ENCODE data around the gene BCAN.

Gene BCAN

GRCh38 chr1:156663178-156663577 is 21.3 kb downstream of the BCAN start:
- no peak for DNase-seq

DNA sequence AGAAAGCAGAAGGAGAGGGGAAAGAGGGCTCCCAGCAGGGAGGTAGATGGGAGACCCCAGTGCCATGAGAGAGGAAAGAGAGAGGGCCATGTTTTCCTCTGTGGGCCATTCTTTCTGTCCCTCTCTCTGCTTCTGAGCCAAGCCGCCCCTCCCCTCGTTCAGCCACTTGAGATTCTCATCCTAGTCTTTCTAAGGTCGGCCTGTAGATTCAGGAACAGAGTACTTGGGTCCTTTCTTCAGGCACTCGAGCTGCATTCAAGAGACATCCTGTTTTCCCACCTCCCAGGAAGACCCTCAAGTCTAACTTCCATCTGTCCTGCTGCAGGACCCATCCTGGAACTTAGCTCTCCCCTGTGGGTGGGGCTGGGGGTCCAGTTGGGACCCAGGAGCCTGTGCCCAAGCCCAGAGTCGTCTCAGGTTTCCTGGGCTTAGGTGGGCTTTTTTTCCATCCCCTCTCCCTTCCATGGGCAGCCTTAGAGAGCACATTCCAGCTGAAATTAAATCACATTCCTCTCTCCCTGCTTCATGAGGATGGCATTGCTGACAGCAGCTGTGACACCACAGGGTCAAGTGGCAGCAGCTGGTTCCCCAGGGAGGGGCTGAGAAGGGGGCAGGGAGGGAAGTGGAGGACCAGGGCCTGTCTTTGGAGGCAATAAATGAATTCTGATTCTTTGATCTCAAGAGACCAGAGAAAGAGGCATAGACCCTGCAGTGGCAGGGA is 22.3 kb downstream of the BCAN start:
- no peak for DNase-seq

- no peak for DNase-seq
Measured at GRCh38 chr1:156664767-156665411, 23.0 kb downstream of the BCAN start.

- no peak for DNase-seq
Measured at GRCh38 chr1:156665539-156665938, 23.6 kb downstream of the BCAN start.

GRCh38 chr1:156666862-156667609 is 25.1 kb downstream of the BCAN start:
- no peak for DNase-seq

DNA sequence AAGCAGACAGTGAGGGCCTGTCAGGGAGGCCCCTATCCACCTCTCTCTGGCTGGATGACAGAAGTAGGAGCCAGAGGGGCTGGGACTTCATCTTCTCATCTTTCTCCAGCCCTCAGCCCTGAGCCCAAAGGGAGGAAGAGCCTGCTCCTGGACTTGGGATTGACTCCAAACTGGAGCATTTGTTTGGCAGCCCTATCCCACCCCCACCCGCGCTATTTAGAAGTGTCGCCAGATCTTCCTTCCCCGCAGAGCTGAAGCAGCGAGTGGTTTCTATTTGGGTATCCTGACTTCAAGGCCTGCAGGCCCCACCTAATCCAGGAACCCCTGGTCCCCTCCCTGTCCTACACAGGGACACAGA is 25.7 kb downstream of the BCAN start:
- no peak for DNase-seq

- no peak for DNase-seq
Measured at GRCh38 chr1:156667968-156668709, 26.2 kb downstream of the BCAN start.

DNA sequence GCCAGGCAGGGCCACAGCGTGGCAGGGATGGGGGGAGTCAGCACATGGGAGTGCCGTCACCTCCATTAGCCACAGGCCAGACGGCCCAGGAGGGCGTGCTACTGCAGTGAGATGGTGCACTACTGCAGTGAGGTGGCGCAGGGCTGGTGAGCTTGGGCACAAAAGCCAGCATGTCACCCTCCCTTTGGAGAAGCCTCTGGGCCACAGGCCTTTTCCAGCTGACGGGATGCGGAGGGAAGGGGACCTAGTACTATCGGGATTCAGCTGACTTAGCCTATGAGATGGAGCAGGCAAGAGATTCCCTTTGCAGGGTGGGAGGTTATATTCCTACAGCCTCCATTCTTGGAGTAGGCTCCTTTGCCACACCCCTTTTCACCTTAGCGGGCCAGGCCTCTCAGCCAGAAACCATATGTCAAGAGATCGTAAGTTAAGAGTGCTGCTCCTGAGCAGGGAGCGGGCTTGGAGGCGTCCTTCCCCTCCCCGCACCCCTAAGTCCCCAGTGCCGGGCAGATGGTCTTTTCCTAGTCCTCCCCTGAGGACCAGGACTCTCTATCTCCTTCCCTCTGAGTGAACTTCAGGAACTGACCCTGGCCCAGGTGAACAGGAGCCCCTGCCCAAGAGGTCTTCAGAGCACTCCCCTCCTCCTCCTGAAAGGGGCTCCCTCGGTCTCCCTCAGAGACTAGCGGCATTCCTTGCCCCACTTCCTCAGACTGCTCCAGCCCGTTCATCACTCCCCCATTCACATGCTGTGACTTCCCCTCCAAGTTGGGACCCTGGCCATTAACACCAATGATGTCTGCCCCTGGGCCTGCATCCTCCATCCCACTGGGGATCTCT is 27.1 kb downstream of the BCAN start:
- no peak for DNase-seq

DNA sequence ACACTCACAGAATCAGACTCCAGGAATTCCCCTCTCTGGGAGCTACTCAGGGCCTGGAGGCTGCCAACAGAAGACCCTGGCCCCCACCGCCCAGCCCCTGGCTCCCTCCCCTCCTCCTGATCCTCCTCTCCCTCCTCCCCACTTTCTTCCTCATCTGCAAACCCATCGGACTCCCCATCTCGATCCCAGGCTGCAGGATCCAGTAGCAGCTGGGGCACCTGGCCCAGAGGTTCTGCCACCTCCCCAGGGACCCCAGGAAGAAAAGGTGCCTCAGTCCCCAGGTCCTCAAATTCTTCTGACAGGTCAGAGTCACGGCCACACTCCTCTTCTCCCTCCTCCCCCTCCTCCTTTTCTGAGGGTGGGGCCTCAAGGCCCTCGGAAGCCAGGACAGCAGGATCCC is 27.9 kb downstream of the BCAN start:
- DNase-seq, result no peak

- DNase-seq, result no peak
Measured at GRCh38 chr1:156670359-156670758, 28.4 kb downstream of the BCAN start.

GRCh38 chr1:156670791-156671190 is 28.9 kb downstream of the BCAN start:
- DNase-seq, result no peak

DNA sequence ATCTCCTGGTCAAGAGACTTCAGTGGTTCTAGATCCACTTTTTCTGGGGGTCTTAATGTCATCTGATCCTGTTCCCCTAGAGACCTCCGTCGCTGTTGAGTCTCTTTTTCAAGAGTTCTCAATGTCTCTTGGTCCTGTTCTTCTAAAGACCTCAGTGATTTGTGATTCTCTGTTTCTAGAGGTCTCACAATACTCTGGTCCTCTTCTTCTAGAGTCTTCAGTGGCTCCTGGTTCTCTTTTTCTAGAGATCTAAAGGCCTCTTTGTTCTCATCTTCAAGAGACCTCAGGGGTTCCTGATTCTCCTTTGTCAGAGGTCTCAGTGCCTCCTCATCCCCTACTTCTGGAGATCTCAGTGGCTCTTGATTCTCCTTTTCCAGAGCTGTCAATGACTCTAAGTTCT is 29.9 kb downstream of the BCAN start:
- no peak for DNase-seq

DNA sequence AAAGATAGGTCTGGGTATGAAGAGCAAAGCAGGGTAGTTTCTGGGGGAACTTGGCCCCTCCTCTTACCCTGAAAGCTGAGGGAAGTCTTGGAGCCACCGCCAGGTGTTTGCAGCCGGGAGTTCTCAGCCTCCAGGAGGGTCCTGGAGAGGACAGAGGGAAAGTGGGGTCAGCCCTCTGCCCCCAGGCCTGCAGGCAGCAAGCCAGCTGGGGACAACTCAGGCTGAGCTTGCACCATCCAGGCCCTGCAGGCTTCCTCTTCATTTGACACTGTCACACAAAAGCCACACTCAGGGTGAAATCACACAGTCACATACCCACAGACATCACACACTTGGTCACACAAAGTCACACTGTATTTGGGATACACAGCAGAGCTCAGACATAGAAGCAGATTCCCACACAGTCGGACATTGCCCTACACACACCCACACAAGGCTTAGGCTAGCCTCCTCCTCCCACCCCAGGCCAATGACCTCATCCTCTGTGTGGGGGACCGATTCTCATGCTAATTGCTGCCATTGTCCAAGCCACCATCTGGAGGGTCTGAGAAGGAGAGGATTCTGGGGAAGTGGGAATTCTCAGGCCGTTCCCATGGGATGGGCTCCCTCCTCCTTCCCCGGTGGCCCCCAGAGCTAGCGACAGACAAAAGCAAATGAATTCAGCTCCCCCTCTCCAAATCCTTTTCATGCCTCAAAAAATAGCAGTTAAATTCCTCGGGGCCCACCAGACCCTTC is 31.6 kb downstream of the BCAN start:
- DNase-seq, result no peak

- DNase-seq, result no peak
Measured at GRCh38 chr1:156675210-156676113, 33.5 kb downstream of the BCAN start.

DNA sequence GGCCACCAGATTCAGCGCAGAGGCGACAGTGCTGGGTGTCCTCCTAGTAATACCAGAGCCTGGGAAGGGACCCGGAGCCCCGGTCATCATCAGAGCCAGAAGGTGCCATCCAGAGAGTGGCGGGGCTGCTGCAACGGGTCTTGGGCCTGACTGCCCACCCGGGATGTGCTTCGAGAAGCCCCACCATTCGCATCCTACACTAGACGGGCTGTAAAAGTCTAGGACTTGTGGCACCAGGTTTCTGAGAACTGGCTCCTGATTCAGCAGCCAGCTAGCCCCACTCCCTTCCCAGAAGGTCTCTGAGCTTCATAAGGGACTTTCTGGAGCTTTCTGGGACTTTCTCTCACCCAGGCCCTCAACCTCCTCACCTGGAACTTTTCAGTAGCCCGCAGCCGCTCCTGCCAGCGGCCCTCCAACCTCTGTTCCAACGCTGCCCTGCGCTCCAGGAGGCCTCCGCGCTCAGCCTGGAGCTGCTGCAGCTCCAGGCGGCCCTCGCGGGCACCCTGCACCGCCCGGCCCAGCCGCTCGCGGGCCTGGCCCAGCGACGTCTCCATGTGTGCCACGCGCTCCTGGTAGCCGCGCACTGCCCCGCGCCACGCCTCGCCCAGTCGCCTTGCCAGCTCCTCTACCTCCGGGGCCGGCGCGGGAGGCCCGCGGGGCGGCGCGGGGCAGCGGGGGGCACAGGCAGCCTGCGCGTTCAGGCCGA is 34.4 kb downstream of the BCAN start:
- DNase-seq, result no peak

GRCh38 chr1:156676820-156677615 is 35.1 kb downstream of the BCAN start, which contains the start of gene NES:
Gene NES, minus strand, starts transcription at chr1:156677407. Its CDS starts 143 bp downstream, at chr1:156677264.
- DNase-seq, result no peak

DNA sequence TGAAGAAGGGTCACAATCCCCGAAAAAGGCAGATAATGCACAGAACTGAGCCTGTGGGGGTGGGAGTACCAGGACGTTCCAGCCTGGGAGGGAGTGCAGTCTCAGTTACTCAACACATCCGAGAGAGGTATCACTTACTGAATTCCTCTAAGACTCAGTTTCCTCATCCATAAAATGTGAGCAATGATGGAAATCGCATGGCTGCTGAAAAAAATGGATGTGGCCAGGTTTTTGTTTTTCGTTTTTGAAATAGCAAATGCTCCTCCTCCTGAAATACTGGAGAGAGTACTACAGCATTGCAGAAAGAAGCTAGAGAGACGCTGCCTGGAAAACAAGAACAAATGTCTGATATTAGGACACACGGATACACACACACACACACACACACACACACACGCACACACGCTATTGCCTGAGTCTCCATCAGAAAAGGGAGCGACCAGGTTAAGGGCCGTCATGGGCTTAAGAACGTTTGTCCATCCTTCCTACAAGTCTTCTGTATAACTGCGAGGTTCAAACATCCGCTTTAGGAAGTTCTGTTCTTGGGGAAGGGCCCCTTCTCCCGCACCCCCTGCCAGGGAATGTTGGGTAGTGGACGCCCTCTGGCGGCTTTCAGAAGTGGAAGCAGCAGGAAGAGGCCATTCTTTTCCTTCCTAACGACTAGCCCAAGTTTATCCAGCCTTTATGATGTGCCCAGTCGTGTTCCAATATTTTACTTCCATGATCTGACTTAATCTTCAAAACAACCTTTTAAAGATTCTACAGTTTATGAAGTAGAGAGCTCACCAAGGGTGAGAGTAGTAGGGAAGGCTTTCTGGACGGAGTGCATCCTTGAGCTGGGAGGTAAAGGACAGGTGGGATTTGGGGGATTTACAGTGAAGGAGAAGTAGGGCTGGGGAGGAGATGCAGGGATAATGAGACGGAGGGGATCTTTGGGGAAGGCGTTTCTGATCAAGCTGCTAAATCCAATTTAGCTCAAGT is 36.0 kb downstream of the BCAN start:
- no peak for DNase-seq

DNA sequence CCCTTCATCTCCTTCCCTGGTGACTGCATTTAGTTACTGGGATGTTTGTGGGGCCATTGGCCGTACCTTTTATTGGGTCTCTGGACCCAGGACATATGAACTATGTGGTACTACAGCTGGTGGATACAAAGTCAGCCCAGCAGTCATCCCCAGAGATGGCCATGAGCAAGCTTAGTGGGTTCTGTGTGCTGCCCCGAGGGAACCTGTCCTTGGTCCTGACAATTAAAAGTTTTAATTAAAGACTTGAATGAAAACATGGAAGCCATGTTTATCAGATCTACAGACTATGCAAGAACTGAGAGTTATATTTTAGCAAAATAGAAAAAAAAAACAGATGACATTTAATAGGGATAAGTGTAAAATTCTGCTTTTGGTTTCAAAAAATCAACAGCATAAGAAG is 38.1 kb downstream of the BCAN start:
- DNase-seq, result no peak

All from activated CD8-positive, alpha-beta memory T cell treated with anti-CD3 and anti-CD28 coated beads, Interleukin-2, amount 50 U/mL, for 4 hours (primary cell).